OCI-LY7 (cell line): Measurements from ENCODE around the gene FAM110C.

Experiments used
- EZH2phosphoT487 ChIP-seq: fragments of 200-600 bp; sonication (generic); IDR thresholded peaks from 2 replicates; pipeline ENCODE4 v1.6.1; 2018; ENCODE audit warnings: low read depth, borderline replicate concordance, mild to moderate bottlenecking, mixed run types, antibody characterized with exemption, low read length, moderate library complexity, mixed read lengths
- TF ChIP-seq, protein P1 (sequence below): fragments of 200-600 bp; sonication (generic); conservative IDR thresholded peaks from 2 replicates; pipeline ENCODE4 v1.5.1; 2014; ENCODE audit warnings: mild to moderate bottlenecking, antibody characterized with exemption, low read length, moderate library complexity, mixed read lengths

DNA sequence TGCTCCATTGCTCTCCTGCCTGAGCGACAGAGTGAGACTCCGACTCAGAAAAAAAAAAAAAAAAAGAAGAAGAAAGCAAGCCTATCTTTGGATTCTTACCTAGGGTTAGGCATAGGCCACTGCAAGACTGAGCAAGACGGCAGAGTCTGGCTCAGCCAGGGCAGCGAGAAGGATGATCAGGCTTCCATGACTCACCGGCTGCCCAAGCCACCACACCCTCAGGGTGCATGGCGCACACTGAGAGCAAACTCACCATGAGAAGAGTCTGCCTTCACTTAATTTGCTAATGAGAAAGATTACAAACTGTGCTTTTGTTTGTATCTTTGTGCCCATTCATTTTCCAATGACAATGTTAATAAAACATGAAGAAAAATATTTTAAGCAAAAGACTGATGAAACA, 8.2 kb downstream of the FAM110C start:
- TF ChIP-seq, protein P1, sequence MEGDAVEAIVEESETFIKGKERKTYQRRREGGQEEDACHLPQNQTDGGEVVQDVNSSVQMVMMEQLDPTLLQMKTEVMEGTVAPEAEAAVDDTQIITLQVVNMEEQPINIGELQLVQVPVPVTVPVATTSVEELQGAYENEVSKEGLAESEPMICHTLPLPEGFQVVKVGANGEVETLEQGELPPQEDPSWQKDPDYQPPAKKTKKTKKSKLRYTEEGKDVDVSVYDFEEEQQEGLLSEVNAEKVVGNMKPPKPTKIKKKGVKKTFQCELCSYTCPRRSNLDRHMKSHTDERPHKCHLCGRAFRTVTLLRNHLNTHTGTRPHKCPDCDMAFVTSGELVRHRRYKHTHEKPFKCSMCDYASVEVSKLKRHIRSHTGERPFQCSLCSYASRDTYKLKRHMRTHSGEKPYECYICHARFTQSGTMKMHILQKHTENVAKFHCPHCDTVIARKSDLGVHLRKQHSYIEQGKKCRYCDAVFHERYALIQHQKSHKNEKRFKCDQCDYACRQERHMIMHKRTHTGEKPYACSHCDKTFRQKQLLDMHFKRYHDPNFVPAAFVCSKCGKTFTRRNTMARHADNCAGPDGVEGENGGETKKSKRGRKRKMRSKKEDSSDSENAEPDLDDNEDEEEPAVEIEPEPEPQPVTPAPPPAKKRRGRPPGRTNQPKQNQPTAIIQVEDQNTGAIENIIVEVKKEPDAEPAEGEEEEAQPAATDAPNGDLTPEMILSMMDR, result no peak
- TF ChIP-seq EZH2phosphoT487, result no peak
